GM19351 (cell line): ENCODE data around the gene CSPG4.
"Not testable (repeated sequence)": the region's sequence is repeated elsewhere in the genome, so short reads cannot be mapped to it uniquely, and the experiment has no call there.

ENCODE experiments used
- ATAC-seq: cut with Tn5 transposase; IDR thresholded peaks from one replicate; pipeline ENCODE4 v1.9.1; 2021; ENCODE audit warnings: mild to moderate bottlenecking, moderate library complexity; ENCODE audit not compliant: unreplicated experiment

CSPG4 gene

GRCh38 chr15:75712668-75713337, at the start of gene CSPG4:
Gene CSPG4, minus strand, starts transcription at chr15:75712848. Its CDS starts 93 bp downstream, at chr15:75712755.
- ATAC-seq, result no peak

GRCh38 chr15:75762357-75762718, 49.7 kb upstream of the CSPG4 start:
- ATAC-seq, result not testable (repeated sequence)

GRCh38 chr15:75761446-75762356, 49.1 kb upstream of the CSPG4 start:
- no peak for ATAC-seq

- no peak for ATAC-seq
Observed at GRCh38 chr15:75760704-75761435, 48.2 kb upstream of the CSPG4 start.

GRCh38 chr15:75760131-75760520, 47.5 kb upstream of the CSPG4 start:
- ATAC-seq, result not testable (repeated sequence)

GRCh38 chr15:75759416-75760130, 46.9 kb upstream of the CSPG4 start:
- no peak for ATAC-seq

- peak; percentile 69 for ATAC-seq
Observed at GRCh38 chr15:75758071-75758872, 45.6 kb upstream of the CSPG4 start.

- not testable (repeated sequence) for ATAC-seq
Observed at GRCh38 chr15:75754871-75755270, 42.2 kb upstream of the CSPG4 start.

GRCh38 chr15:75753145-75753544, 40.5 kb upstream of the CSPG4 start:
- no peak for ATAC-seq

- ATAC-seq, result no peak
Observed at GRCh38 chr15:75751891-75752290, 39.2 kb upstream of the CSPG4 start.

- ATAC-seq, result no peak
Observed at GRCh38 chr15:75751116-75751875, 38.6 kb upstream of the CSPG4 start.

- no peak for ATAC-seq
Observed at GRCh38 chr15:75750261-75751050, 37.8 kb upstream of the CSPG4 start.

GRCh38 chr15:75749820-75750219, 37.2 kb upstream of the CSPG4 start:
- no peak for ATAC-seq

- not testable (repeated sequence) for ATAC-seq
Observed at GRCh38 chr15:75748882-75749281, 36.2 kb upstream of the CSPG4 start.

GRCh38 chr15:75747121-75747520, 34.5 kb upstream of the CSPG4 start:
- ATAC-seq, result not testable (repeated sequence)

GRCh38 chr15:75745305-75745704, 32.7 kb upstream of the CSPG4 start:
- ATAC-seq, result no peak

GRCh38 chr15:75742346-75742745, 29.7 kb upstream of the CSPG4 start:
- ATAC-seq, result not testable (repeated sequence)

- ATAC-seq, result no peak
Observed at GRCh38 chr15:75739791-75740190, 27.1 kb upstream of the CSPG4 start.
